Measurements from ENCODE around the gene TM4SF5.

The TM4SF5 gene

DNA sequence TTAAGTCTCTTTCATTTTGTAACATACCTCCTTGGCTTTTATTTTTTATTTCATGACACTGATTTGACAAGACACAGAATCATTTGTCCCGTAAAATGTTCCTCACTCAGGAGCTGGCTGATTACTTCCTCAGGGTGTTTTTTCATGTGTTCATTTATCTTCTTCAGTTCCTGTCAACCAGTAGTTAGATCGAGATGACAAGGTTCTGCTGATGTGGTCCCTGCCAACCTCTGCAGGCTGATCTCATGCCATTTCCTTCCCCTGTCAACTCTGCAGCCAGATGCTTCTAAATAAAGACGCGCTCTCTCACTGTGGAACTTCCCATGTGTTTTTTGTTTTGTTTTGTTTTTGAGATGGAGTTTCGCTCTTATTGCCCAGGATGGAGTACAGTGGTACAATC lies 23.8 kb upstream of the TM4SF5 start:
- no peak for DNase-seq (ENCODE audit: low read depth, low spot score)

DNA sequence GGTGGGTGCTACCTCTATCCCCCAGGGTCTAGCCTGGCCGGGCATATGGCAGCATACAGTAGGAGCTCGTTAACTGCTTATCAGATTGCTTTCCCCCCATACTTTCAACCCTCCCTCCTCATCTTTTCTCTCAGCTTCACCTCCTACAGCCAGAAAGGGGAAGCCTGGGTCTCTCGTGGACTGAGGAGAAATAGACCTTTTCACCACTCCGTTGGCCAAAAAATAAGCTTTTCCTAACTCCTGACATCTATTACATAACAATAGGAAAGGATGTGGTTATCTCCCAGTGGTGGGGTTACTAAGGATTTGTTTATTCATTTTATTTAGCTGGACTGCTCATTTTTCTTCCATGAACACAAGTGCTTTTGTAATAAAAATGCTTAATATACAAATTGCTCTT lies 23.0 kb upstream of the TM4SF5 start:
- no peak for DNase-seq (ENCODE audit: low read depth, low spot score)

DNA sequence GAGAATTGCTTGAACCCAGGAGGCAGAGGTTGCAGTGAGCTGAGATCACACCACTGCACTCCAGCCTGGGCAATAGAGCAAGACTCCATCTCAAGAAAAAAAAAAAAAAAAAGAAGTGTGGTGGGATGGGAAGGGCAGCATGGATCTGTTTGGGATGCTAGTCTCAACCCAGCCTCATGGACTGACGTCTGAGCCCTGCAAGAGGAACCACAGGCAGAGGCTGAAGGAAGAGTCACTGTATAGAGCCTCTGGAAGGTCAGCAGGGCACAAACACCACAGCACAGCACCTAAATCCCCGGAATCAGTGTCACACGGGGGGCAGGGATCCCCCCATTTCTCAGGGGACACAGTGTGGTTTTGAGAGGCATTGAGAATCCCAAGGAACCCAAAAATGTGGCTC lies 21.1 kb upstream of the TM4SF5 start:
- DNase-seq (ENCODE audit: low read depth, low spot score): no peak

DNA sequence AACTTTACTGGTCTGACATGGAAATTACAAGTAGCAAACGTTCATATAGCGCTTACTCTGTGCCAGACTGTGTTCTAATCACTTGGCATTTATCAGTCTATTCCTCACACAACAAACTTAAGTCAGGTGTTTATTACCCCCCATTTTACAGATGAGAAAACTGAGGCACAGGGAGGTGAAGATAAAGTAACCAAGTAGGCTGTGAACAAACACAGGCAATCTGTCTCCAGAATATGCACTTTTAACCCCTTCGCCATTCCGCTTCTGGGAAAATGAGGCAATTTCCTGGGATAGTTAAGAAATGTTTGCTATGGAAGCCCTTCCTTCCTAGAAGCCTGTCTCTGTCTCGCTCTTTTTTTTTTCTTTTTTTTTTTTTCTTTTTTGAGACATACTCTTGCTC lies 19.8 kb upstream of the TM4SF5 start:
- DNase-seq (ENCODE audit: low read depth, low spot score): no peak

DNA sequence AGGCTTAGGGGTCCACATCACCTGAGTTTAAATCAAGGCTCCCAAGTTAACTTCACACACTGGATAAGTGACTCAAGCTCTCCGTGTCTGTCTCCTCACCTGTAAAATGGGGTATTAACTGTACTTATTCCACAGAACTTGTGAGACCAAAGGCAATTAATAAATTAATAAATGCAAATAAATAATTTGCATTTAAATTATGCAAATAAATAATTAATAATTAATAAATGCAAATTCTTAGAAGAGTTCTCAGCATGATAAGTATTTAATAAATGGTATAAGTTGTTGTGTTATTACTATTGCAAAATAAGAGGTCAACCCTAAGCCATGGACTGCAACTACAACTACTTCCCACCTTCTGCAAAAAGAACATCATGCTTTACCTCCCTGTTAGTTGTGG lies 18.3 kb upstream of the TM4SF5 start:
- no peak for DNase-seq (ENCODE audit: low read depth, low spot score)

DNA sequence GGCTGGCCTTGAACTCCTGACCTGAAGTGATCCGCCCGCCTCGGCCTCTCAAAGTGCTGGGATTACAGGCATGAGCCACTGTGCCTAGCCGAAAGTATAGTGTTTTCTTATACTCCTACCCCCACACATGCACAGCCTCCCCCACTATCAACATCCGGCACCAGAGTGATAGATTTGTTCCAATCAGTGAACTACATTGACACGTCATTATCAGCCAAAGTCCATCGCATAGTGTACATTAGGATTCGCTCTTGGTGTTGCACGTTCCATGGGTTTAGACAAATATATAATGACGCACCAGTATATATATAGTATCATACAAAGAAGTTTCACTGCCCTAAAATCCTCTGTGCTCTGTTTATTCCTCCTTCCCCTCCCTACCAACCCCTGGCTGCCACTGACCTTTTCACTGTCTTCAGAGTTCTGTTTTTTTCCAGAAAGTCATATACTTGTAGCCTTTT lies 11.9 kb upstream of the TM4SF5 start:
- DNase-seq (ENCODE audit: low read depth, low spot score): no peak

DNA sequence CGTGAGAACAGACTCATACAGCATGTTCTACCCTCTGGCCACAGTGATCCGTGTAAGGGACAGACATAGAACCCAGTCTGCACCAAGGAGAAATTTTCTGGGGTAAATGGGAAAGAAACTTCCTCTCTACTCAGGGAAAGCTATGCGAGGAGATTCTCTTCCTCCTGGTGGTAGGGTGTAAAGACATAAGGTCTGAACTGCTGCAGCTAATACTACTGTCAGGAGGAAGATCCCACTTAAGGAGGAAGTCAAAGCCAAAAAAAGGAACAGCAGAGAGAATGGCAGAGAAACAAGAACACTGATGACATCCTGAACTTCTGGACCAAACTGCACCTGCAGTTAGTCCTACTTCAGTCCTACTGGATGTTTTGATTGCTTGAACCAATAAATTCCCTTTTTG lies 7.1 kb upstream of the TM4SF5 start:
- DNase-seq (ENCODE audit: low read depth, low spot score): no peak

DNA sequence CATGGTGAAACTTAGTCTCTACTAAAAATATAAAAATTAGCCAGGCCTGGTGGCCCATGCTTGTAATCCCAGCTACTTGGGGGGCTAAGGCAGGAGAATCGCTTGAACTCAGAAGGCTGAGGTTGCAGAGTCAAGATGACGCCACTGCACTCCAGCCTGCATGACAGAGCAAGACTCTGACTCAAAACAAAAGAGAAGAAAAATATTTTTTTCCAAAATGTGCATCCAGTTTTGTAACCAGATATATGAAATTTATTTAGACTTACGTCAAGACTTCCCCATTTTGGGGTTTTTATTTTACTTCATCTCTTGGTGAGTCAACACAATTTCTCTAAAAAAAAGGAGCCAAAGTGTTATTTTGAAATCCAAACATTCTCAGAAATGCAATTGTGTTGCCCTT lies 5.5 kb upstream of the TM4SF5 start:
- DNase-seq (ENCODE audit: low read depth, low spot score): no peak

DNA sequence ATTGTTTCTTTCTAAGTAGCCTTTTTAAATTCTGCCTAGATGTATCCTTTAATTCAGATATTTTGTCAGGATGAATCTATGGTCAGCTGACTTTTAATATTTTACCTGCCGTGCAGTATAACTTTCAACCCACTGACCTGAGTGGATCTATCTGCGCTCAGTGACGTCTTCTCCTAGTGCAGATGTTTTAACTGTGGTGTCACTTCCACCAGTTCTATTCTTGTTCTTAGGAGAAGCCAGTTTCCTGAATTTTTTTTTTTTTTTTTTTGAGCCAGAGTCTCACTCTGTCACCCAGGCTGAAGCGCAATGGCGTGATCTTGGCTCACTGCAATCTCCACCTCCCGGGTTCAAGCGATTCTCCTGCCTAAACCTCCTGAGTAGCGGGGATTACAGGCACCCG lies 5.0 kb upstream of the TM4SF5 start:
- no peak for DNase-seq (ENCODE audit: low read depth, low spot score)

DNA sequence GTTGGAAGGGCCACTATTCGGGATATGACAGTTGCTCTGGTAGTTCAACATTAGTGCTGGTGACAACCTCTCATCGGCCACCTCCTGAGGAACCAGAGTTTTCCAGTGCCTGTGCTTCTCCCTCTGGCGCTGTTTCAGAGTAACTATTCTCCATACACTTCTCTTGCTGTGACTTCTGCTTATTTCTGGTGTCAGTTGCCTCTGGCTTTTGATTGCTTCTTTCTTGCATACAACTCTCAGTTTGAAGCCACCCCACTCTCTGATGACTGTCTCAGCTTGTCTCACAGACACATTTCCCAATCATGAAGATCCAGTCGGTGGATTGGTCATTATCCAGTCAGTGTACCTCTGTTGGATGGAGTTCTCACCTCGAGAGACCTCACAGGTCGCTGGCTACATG lies 3.4 kb upstream of the TM4SF5 start:
- no peak for DNase-seq (ENCODE audit: low read depth, low spot score)

DNA sequence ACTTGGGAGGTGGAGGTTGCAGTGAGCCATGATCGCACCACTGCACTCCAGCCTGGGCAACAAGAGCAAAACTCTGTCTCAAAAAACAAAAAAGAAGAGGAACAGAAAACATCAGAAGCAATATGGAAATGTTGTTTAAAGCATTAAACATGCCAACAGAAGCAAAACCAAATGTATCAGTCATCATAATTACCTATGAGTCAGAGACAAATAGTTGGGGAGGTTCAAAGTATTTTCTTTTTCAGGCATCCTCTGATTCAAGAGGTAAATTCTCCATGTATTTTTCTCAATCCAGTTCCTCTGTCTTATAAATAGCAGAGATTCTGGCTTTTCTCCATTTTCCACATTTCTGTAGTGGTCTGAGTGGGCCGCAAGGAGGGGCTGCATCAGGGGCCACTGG lies 2.1 kb upstream of the TM4SF5 start:
- DNase-seq (ENCODE audit: low read depth, low spot score): no peak

DNA sequence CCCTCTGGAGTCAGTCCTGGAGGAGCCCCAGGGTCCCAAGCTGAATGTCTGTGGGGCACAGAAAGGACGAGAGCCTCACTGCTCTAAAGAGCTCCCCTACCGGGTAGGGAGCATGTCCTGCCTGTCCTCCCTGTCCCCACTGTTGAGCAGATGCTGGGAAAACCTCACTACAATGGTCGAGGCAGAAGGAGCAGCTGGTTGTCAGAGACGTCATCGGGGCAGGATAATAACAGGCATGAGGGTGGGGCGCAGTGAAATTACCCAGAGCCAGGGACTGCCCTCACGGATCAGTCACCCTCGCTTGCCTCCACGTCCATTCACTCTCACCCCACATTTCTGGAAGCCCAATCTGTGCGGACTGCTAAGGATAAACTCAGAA lies 538 bp downstream of the TM4SF5 start:
- DNase-seq (ENCODE audit: low read depth, low spot score): no peak

DNA sequence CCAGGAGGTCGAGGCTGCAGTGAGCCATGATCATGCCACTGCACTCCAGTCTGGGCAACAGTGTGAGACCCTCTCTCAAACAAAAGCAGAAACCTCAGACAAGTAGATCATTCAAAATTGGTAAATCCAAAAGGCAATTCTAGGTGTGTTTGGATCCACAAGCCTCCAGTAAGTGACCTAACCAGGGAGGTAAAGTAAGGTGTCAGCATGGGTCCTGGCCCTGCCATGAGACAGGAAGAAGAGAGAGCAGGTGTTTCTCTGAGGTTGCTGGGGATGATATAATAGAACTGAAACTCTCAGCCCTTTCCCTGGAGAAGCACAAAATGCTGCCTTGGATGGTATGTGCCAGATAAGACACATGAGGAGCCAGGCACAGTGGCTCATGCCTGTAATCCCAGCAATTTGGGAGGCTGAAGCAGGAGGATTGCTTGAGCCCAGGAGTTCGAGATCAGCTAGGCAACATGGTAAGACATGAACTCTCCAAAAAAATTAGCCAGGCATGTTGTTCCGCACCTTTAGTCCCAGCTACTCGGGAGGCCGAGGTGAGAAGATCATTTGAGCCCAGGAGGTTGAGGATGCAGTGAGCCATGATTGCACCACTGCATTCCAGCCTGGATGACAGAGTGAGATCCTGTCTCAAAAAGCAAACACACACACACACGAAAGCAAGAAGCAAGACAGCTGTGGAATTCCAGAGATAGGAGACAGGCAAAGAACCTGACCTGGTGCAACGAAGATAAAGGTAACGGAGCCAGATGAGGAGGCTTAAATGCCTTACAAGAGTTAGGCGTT lies 6.5 kb downstream of the TM4SF5 start:
- DNase-seq (ENCODE audit: low read depth, low spot score): no peak

DNA sequence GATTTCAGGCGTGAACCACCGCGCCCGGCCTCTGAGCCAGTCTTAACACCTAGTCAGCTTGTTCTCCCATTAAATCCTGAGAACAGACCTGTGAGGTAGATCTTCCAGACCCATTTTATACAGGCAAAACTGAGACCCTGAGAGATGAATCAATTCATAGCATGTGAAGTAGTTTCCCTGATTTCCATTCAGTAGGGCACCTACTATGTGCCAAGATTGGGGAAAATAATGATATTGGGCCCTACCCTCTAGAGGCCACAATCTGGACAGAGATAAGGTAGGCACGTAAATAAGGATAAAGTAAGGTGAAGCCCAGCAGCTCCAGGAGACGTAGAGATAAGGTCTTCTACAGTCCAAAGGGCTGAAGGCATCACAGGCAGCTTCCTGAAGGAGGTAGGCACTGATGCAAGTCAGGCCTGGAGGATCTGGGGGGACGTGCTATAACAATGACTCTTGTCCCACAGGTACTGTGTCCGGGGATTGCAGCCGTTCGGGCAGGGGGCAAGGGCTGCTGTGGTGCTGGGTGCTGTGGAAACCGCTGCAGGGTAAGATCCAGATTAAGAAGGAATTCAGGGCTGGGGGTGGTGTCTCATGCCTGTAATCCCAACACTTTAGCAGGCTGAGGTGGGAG lies 8.8 kb downstream of the TM4SF5 start:
- DNase-seq (ENCODE audit: low read depth, low spot score): no peak

DNA sequence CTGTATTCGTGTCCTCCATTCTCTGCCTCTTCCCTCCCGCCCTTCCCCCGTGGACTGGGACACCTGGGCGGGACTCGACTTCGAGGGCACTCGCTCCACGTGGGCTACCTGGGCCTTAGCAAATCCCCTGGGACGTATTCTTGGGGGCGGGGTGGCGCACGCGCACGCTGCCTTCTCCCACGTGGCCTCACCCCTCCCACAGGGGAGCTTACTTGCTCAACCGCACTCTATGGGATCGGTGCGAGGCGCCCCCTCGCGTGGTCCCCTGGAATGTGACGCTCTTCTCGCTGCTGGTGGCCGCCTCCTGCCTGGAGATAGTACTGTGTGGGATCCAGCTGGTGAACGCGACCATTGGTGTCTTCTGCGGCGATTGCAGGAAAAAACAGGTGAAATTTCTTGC lies 11.0 kb downstream of the TM4SF5 start:
- no peak for DNase-seq (ENCODE audit: low read depth, low spot score)

DNA sequence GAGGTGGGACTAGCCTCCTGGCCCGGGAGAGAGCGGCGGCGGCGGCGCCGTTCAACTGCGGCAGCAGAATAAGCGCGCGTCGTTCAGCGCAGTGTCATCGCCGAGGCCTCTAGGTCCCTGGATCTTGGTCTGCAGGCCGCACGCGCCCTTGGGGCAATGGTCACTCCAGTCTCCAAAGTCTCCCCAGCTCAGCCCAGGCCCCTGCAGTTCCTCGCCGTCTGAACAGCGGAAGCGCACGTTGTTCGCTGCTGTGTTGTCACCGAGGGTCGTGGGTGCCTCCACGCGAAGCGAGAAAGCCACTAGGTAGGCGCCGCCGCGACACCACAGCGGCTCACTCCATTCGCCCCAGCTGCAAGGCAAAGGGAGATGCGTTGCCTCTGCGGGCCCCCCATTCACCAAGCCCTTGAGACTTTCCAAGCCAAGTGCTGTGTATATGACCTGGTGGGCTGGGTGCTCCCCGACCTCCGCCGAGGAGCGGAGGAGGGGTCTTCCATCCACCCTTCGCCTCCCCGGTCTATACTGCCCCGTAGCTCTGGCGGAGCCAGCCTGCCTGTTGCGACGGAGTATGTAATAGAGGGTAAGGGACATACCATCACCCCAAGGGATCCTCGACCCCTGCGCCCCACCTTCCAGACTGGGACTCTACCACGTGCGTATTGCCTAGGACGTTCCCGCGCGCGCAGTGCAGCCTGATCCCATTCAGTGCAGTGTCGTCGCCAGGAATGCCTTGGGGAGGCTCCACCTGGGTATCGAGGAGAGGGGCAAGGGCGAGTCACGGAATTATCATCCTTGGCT lies 13.8 kb downstream of the TM4SF5 start:
- no peak for DNase-seq (ENCODE audit: low read depth, low spot score)

DNA sequence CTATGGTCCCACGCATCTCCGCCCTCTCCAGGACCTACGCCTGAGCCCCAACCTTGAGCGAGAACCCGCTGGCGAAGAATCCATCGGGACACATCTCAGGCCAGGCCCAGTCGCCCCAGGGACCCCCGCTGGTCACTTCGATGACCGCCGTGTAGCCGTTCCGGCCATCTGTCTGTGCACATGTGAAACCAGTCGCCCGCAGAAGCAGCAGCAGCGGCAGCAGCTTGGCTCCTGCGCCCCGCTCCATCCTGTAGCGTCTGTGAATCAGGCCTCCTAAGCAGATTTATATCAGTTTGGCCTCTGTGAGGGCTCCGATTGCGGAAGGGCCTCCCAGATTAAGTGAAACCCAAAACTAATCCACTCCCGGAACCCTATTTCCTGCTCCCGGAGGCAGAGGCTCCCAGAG lies 14.4 kb downstream of the TM4SF5 start, which contains the start of gene VMO1:
Gene VMO1 (minus strand): TSS at position 259 of the 406 bp plus-strand sequence. CDS start 12 bp downstream, at position 247.
- DNase-seq (ENCODE audit: low read depth, low spot score): no peak

DNA sequence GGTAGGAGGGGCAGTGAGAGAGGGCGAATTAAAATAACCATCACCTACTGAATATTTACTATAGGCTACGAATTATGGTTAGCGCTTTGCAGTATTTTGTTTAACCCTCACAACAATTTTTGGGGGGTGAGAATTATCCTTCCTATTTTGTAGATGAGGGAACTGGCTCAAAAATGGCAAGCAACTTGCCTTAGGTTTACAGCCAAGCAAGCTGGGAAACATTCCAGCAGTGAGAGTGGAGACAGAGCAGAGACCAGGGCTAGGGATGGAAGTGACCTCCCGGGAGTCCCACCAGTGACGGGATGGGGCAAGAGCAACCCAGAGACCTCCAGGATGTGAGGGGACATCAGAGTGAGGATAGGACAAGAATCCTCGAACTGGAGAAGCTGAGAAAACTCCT lies 14.8 kb downstream of the TM4SF5 start:
- no peak for DNase-seq (ENCODE audit: low read depth, low spot score)

DNA sequence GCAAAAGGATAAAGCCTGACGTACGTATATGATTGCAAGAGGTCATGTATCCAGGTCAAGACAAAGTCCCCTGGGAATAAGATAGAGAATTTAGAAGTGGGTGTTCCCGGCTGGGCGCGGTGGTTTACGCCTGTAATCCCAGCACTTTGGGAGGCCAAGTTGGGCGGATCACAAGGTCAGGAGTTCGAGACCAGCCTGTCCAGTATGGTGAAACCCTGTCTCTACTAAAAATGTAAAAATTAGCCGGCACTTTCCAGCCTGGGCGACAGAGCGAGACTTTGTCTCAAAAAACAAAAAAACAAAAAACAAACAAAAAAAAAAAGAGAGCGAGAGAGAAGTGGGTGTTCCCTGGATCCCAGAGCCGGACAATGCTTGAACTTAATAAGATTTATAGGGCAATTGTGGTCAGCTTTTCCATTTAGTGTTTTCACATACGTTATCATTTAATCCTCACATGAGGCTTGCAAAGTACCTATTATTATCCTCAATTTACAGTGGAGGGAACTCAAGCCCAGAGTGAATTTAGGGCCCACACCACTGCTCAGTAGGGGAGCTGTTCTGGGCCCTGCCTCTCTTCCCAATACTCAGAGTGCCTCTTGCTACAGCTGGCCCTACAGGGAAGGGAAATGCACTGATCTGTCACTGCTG lies 16.6 kb downstream of the TM4SF5 start:
- DNase-seq (ENCODE audit: low read depth, low spot score): no peak

DNA sequence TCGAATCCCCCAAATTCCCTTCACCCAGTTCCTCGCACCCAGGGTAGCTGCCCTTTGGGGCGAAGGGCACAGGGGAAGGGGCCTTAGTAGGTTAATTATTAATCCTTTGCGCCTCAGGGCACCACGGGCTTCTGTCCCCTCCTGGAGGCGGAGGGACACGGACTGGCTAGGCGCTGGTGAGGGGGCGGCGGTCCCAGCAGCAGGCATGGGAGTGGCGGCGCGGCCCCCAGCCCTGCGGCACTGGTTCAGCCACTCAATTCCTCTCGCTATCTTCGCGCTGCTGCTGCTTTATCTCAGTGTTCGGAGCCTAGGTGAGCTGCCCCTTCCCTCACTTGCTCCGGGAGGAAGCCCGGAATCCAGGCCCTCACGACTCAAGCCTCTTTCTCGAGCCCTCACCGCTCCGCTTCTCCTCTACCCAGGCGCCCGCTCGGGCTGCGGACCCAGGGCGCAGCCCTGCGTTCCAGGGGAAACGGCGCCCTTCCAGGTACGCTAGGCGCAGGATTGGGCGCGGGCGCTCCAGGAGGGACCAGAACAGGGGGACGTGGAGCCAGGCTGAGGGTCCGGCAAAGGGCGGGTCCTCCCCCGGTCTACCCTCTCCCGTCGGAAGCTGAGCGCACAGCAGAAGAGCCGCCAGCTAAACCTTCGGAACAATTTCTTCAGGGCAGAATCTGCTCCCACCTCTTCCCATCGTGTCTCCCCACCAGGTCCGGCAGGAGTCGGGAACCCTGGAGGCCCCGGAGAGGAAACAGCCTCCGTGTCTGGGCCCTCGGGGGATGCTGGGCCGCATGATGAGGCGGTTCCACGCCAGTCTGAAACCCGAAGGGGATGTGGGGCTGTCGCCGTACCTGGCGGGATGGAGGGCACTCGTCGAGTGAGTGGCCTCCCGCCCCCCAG lies 17.4 kb downstream of the TM4SF5 start, which contains the start of gene GLTPD2:
Gene GLTPD2 (plus strand): TSS at position 158 of the 894 bp plus-strand sequence. CDS start 48 bp downstream, at position 206.
- DNase-seq (ENCODE audit: low read depth, low spot score): no peak

DNA sequence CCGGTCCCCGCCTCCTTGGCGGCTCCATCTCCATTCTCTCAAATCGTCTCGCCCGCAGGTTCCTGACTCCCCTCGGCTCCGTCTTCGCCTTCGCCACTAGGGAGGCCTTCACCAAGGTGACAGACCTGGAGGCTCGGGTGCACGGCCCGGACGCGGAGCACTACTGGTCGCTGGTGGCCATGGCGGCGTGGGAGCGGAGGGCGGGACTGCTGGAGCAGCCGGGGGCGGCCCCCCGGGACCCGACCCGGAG lies 17.9 kb downstream of the TM4SF5 start:
- DNase-seq (ENCODE audit: low read depth, low spot score): no peak
